Measurements from ENCODE around the gene ABLIM2.
"Not testable (repeated sequence)": the region's sequence is repeated elsewhere in the genome, so short reads cannot be mapped to it uniquely, and the experiment has no call there.

Gene ABLIM2

GRCh38 chr4:7932287-7932686, 226.3 kb downstream of the ABLIM2 start:
- no peak for DNase-seq (ENCODE audit: low read depth)

DNA sequence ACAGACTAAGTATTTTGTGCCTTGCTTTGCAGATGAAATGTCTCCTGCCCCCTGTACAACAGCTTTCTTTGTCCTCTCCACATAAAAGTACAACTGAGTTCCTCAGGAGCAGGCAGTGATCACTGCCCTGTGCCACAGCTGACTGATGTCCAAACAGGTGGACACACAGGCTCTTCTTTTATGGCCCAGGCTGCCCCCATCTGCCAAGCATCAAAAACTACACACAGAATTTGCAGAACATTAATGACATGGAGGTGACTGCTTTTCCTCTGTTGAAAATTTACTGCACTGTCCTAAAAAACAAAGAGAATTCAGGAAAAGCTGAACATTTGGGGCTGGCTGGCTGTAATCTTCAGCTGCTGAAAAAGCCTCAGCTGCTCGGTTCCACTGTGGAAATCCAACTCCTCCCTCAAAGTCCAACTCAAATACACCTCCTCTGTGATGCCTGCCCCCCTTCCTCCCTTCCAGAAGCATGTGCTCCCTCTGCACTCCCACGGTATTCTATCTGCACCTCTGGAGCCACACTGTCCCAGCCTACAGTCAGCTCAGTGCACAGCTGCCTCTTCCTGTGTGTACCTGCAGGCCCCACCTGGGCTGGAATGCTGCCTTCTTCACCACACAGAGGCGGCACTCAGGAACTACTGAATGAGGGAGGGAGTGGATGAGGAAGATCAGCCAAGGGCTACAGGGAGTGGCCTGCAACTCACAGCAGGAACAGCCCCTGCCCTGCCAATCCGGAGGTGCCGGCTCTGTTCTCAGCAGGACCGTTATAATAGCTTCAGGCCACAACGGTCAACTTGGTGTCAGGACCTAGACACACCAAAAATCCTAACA, 229.3 kb downstream of the ABLIM2 start:
- DNase-seq (ENCODE audit: low read depth), result no peak

GRCh38 chr4:7928711-7929110, 229.9 kb downstream of the ABLIM2 start:
- DNase-seq (ENCODE audit: low read depth), result no peak

GRCh38 chr4:7926822-7927221, 231.8 kb downstream of the ABLIM2 start:
- no peak for DNase-seq (ENCODE audit: low read depth)

DNA sequence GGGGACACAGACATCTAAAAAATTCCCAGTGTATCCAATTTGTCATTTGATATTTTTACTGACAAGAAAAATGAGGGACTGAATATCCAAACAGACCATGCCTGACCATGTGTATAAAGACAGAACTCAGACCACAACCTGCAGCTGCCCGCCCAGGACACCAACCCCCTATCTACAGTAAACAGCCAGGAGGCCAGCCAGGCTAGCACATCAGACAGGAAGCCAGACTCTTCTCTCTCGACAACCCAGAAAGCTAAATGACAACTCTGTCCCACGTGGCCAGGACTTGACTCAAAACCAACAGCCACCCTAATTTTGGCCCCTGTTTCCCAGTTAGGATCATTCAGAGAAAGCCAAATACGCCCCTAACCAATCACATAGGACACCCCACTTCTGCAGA, 234.0 kb downstream of the ABLIM2 start:
- no peak for DNase-seq (ENCODE audit: low read depth)

DNA sequence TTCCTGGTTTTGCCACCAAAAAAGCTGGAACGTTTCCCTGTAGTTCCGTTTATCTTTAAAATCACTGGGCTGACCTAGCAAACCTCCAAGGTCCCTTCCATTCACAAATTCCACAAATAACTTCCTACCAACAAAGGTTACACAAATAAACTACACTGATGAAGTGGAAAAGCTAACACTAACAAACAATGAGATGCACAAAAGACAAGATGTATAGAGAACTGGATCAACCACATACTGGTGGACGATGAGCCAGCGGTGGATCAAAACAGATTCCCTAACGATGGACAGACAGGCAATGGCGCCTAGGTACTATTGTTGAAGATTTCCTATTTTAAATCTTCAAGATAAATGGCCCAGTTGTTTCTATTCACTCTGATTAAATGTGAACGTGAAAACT, 234.4 kb downstream of the ABLIM2 start:
- no peak for DNase-seq (ENCODE audit: low read depth)

- no peak for DNase-seq (ENCODE audit: low read depth)
Measured at GRCh38 chr4:7922466-7922865, 236.1 kb downstream of the ABLIM2 start.

DNA sequence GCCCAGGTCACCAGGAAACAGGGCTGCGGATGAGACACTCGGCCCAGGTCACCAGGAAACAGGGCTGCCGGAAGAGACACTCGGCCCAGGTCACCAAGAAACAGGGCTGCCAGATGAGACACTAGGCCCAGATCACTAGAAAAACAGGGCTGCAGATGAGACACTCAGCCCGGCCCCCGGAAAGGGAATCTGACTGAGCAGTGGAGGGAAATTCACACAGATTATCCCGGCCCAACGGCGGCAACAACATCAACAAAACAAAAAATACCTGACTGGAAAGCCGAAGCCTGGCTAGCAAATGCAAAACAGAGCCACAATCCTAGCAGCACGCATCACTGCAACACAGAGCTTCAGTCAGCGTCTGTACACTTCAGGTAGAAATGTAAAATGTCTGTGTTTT, 239.6 kb downstream of the ABLIM2 start:
- no peak for DNase-seq (ENCODE audit: low read depth)

- not testable (repeated sequence) for DNase-seq (ENCODE audit: low read depth)
Measured at GRCh38 chr4:7918187-7918586, 240.4 kb downstream of the ABLIM2 start.

- DNase-seq (ENCODE audit: low read depth), result no peak
Measured at GRCh38 chr4:7917669-7918068, 240.9 kb downstream of the ABLIM2 start.

GRCh38 chr4:7915875-7916242, 242.8 kb downstream of the ABLIM2 start:
- DNase-seq (ENCODE audit: low read depth), result no peak
